Measurements from ENCODE around the gene GALNS. TPM values are rescaled to one million over a fixed set of nuclear protein-coding genes. Genes with fewer than 3 reads are reported as not detected.

GALNS gene
- total and polyA plus RNA-seq, 2 of the 13 experiments (the other 11 are each of a cell fraction or from before 2014, with no cell fraction given) = 9.2 to 9.8 TPM

DNA sequence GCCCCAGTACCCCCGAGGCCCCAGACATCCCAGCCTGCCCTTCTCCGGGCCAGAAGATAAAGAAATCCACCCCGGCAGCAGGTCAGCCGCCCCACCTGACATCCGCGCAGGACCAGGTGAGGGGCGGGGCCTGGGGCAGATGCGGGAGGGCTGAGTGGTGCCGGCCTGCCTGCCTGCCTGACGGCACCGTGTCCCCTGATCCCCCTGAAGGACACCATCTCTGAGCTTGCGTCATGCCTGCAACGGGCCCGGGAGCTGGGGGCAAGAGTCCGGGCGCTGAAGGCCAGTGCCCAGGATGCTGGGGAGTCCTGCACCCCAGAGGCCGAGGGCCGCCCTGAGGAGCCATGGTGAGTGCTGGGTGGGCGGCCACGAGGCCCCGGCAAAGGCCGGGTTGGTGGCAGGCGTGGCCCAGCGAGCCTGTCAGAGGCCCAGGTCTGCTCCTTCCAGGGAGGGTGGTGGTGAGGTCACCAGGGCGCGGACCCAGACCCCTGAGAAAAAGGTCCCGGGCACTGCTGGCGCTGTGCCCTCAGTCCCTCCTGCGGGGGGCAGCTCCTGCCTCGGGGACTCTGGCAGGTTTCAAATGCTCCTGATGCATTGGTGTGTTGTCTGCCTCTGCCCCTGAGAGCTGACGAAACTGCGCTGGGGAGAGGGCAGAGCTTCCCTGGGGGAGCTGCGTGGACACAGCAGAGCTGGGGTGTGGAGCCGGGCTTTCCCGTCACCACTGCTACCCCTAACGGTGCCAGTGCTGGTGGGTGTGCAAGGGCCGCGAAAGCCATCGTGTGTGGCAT, 52.0 kb downstream of the GALNS start (continued):
- peak; percentile 29 for TF ChIP-seq TAF15 (IDR thresholded peaks at IDR 0.05; ENCODE audit: low read depth, low read length, poor library complexity, severe bottlenecking)
- no peak for TF ChIP-seq U2AF1 (optimal IDR thresholded peaks at IDR 0.05; ENCODE audit: low read depth, low read length)
- no peak for TF ChIP-seq ZNF616 (CRISPR knock-in tag; IDR thresholded peaks at IDR 0.05; ENCODE audit: low read depth)
- TF ChIP-seq RXRA (CRISPR knock-in tag; IDR thresholded peaks at IDR 0.05) = peak; percentile 76
- no peak for TF ChIP-seq ZNF879 (CRISPR knock-in tag; IDR thresholded peaks at IDR 0.05)
- 0 out of 2 replicates have a peak, but pooled peaks have one; percentile 62 for TF ChIP-seq ZNF782 (CRISPR knock-in tag; IDR thresholded peaks at IDR 0.05; ENCODE audit: borderline replicate concordance)
- TF ChIP-seq DMAP1 (CRISPR knock-in tag; IDR thresholded peaks at IDR 0.05) = peak; percentile 55; the same call in 1 of the 2 replicates
- no peak for TF ChIP-seq MBNL3 (CRISPR knock-in tag; conservative IDR thresholded peaks at IDR 0.05)
- TF ChIP-seq, protein P1, sequence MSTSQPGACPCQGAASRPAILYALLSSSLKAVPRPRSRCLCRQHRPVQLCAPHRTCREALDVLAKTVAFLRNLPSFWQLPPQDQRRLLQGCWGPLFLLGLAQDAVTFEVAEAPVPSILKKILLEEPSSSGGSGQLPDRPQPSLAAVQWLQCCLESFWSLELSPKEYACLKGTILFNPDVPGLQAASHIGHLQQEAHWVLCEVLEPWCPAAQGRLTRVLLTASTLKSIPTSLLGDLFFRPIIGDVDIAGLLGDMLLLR (CRISPR knock-in tag; IDR thresholded peaks at IDR 0.05) = 0 out of 2 replicates have a peak, but pooled peaks have one; percentile 72
- no peak for TF ChIP-seq HCFC1 (IDR thresholded peaks at IDR 0.05; ENCODE audit: low read depth, low read length)
- TF ChIP-seq, protein P2, sequence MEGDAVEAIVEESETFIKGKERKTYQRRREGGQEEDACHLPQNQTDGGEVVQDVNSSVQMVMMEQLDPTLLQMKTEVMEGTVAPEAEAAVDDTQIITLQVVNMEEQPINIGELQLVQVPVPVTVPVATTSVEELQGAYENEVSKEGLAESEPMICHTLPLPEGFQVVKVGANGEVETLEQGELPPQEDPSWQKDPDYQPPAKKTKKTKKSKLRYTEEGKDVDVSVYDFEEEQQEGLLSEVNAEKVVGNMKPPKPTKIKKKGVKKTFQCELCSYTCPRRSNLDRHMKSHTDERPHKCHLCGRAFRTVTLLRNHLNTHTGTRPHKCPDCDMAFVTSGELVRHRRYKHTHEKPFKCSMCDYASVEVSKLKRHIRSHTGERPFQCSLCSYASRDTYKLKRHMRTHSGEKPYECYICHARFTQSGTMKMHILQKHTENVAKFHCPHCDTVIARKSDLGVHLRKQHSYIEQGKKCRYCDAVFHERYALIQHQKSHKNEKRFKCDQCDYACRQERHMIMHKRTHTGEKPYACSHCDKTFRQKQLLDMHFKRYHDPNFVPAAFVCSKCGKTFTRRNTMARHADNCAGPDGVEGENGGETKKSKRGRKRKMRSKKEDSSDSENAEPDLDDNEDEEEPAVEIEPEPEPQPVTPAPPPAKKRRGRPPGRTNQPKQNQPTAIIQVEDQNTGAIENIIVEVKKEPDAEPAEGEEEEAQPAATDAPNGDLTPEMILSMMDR (CRISPR knock-in tag; IDR thresholded peaks at IDR 0.05) = 0 out of 2 replicates have a peak, but pooled peaks have one; percentile 24
- TF ChIP-seq SIN3A (IDR thresholded peaks at IDR 0.05; ENCODE audit: borderline replicate concordance, low read depth, low read length) = no peak; the same call in 1 of the 2 replicates
- peak; percentile 48; the same call in 1 of the 2 replicates for TF ChIP-seq NR2C2 (CRISPR knock-in tag; IDR thresholded peaks at IDR 0.05; ENCODE audit: borderline replicate concordance)
- no peak; the same call in 1 of the 2 replicates for TF ChIP-seq PCBP1 (IDR thresholded peaks at IDR 0.05; ENCODE audit: borderline replicate concordance, low read depth, low read length)
- TF ChIP-seq RARA (CRISPR knock-in tag; IDR thresholded peaks at IDR 0.05) = no peak
- TF ChIP-seq, protein P3, sequence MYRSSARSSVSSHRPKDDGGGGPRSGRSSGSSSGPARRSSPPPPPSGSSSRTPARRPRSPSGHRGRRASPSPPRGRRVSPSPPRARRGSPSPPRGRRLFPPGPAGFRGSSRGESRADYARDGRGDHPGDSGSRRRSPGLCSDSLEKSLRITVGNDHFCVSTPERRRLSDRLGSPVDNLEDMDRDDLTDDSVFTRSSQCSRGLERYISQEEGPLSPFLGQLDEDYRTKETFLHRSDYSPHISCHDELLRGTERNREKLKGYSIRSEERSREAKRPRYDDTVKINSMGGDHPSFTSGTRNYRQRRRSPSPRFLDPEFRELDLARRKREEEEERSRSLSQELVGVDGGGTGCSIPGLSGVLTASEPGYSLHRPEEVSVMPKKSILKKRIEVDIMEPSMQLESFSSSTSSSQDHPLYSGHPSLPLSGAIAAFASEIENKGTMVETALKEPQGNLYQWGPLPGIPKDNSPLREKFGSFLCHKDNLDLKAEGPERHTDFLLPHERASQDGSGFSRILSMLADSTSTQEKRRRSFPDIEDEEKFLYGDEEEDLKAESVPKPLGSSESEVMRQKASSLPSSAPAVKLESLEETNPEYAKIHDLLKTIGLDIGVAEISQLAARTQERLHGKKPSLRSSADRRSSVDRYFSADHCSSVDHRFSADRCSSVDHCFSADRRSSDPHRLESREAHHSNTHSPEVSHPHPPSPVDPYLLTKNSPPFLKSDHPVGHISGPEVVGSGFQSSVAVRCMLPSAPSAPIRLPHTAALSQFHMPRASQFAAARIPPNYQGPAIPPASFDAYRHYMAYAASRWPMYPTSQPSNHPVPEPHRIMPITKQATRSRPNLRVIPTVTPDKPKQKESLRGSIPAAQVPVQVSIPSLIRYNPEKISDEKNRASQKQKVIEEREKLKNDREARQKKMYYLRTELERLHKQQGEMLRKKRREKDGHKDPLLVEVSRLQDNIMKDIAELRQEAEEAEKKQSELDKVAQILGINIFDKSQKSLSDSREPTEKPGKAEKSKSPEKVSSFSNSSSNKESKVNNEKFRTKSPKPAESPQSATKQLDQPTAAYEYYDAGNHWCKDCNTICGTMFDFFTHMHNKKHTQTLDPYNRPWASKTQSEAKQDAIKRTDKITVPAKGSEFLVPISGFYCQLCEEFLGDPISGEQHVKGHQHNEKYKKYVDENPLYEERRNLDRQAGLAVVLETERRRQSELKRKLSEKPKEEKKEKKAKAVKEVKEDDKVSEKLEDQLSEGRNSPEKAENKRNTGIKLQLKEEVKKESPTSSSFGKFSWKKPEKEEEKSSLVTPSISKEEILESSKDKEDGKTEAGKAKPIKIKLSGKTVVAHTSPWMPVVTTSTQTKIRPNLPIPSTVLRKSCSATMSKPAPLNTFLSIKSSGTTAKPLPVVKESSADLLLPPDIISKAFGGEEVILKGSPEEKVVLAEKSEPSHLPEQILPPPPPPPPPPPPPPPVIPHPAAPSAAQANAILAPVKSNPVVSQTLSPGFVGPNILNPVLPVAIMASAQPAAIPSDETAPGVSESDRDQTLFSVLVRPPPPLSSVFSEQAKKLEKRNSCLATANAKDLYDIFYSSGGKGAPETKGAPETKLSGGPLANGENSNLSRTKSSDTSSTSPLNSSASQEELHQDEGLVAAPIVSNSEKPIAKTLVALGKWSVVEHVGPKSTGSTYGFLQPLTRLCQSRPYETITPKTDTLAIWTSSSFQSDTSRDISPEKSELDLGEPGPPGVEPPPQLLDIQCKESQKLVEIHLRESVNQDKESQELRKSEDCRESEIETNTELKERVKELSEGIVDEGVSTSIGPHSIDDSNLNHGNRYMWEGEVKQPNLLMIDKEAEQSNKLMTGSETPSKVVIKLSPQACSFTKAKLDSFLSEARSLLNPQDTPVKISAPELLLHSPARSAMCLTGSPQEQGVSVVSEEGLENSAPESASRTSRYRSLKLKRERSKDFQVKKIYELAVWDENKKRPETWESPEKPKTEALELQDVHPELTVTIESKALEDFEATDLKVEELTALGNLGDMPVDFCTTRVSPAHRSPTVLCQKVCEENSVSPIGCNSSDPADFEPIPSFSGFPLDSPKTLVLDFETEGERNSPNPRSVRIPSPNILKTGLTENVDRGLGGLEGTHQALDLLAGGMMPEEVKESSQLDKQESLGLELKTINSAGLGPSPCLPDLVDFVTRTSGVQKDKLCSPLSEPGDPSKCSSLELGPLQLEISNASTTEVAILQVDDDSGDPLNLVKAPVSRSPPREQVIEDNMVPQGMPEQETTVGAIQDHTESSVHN (CRISPR knock-in tag; IDR thresholded peaks at IDR 0.05) = peak; percentile 19; the same call in 1 of the 2 replicates
- peak; percentile 64; the same call in 1 of the 2 replicates for TF ChIP-seq ZNF724P (CRISPR knock-in tag; IDR thresholded peaks at IDR 0.05; ENCODE audit: borderline replicate concordance)
- no peak for TF ChIP-seq HNRNPH1 (optimal IDR thresholded peaks at IDR 0.05; ENCODE audit: low read depth, low read length)
- TF ChIP-seq ZNF234 (CRISPR knock-in tag; conservative IDR thresholded peaks at IDR 0.05) = peak; percentile 80; the same call in 1 of the 2 replicates
